Esophagus mucosa (tissue), 1 donor: ENCODE measurements around the gene RETSAT. TPM values are rescaled to one million over a fixed set of nuclear protein-coding genes. Genes with fewer than 3 reads are reported as not detected.
"Not testable (repeated sequence)": the region's sequence is repeated elsewhere in the genome, so short reads cannot be mapped to it uniquely, and the experiment has no call there.

Source experiments
- ATAC-seq: fragments of 200-7000 bp; cut with Tn5 transposase; one replicate; pipeline ENCODE4 v1.9.1; 2020
- total RNA-seq: library from RNA; stranded (reverse); gene quantifications from one replicate; pipeline ENCODE4 v1.2.4, GENCODE V29; 2023
- donor health status: DM: yes; HTN: yes; CAD: no.

Gene RETSAT
- total RNA-seq, 1 donor from 2014 or later = 77.9 TPM

GRCh38 chr2:85330839-85331636 lies 23.3 kb downstream of the RETSAT start:
- ATAC-seq = no peak

- not testable (repeated sequence) for ATAC-seq
Measured at GRCh38 chr2:85329701-85330100, 24.6 kb downstream of the RETSAT start.

GRCh38 chr2:85329181-85329651 lies 25.1 kb downstream of the RETSAT start:
- ATAC-seq = no peak

- peak; percentile 99 for ATAC-seq
Measured at GRCh38 chr2:85327822-85328617, 26.3 kb downstream of the RETSAT start, which contains the start of gene TGOLN2. Gene TGOLN2, minus strand, starts transcription at chr2:85327989. Its CDS starts 27 bp downstream, at chr2:85327962.

GRCh38 chr2:85327160-85327821 lies 27.0 kb downstream of the RETSAT start:
- peak; percentile 57 for ATAC-seq

- peak; percentile 12 for ATAC-seq
Measured at GRCh38 chr2:85326406-85327159, 27.7 kb downstream of the RETSAT start.

- no peak for ATAC-seq
Measured at GRCh38 chr2:85325466-85325811, 28.9 kb downstream of the RETSAT start.

GRCh38 chr2:85324639-85325465 lies 29.5 kb downstream of the RETSAT start:
- ATAC-seq = no peak

GRCh38 chr2:85323988-85324367 lies 30.4 kb downstream of the RETSAT start:
- not testable (repeated sequence) for ATAC-seq

GRCh38 chr2:85323351-85323987 lies 30.9 kb downstream of the RETSAT start:
- ATAC-seq = no peak

- no peak for ATAC-seq
Measured at GRCh38 chr2:85319796-85320195, 34.5 kb downstream of the RETSAT start.

- ATAC-seq = peak; percentile 42
Measured at GRCh38 chr2:85318222-85319074, 35.9 kb downstream of the RETSAT start.

GRCh38 chr2:85315921-85316320 lies 38.4 kb downstream of the RETSAT start:
- ATAC-seq = not testable (repeated sequence)

GRCh38 chr2:85314884-85315242 lies 39.5 kb downstream of the RETSAT start:
- no peak for ATAC-seq

- ATAC-seq = peak; percentile 75
Measured at GRCh38 chr2:85312404-85312803, 41.9 kb downstream of the RETSAT start.

- ATAC-seq = no peak
Measured at GRCh38 chr2:85310330-85310729, 44.0 kb downstream of the RETSAT start.

- no peak for ATAC-seq
Measured at GRCh38 chr2:85309699-85310321, 44.5 kb downstream of the RETSAT start.

- ATAC-seq = peak; percentile 20
Measured at GRCh38 chr2:85308896-85309555, 45.3 kb downstream of the RETSAT start.

GRCh38 chr2:85308201-85308600 lies 46.1 kb downstream of the RETSAT start:
- no peak for ATAC-seq
